Gastrocnemius medialis (tissue), 4 donors: ENCODE results near the gene NFU1.
"Not testable (repeated sequence)": the region's sequence is repeated elsewhere in the genome, so short reads cannot be mapped to it uniquely, and the experiment has no call there.

Experiments
- CTCF ChIP-seq, 5 experiments: fragments of 450-650 bp in 3 of 5; fragments of 200-600 bp in 2 of 5; sonication (generic) in 2 of 5; IDR thresholded peaks in 4 of 5; conservative IDR thresholded peaks in 1 of 5; 1 replicate in 4 of 5; 2 replicates in 1 of 5; pipeline ENCODE4 v1.5.1; 2016 to 2019; ENCODE audit warnings: antibody characterized with exemption in 5 of 5, mild to moderate bottlenecking in 3 of 5, moderate library complexity in 3 of 5
- POLR2A ChIP-seq, 2 donors: fragments of 450-650 bp; IDR thresholded peaks; one replicate each; pipeline ENCODE4 v1.6.1; 2017; ENCODE audit warnings: antibody characterized with exemption in 2 of 2, mild to moderate bottlenecking in 2 of 2, moderate library complexity in 2 of 2

GRCh38 chr2:69419111-69419510, 18.1 kb downstream of the NFU1 start:
- not testable (repeated sequence) for TF ChIP-seq POLR2A (IDR thresholded peaks at IDR 0.05); CTCF (IDR thresholded peaks at IDR 0.05 in 4 of 5, conservative IDR thresholded peaks at IDR 0.05 in 1 of 5)
